Keratinocyte (primary cell): ENCODE measurements around the gene DUSP28. TPM values are rescaled to one million over a fixed set of nuclear protein-coding genes. Genes with fewer than 3 reads are reported as not detected.

Experiments used
- DNase-seq: peaks from one replicate; pipeline ENCODE4 v3.0.0-alpha.2; 2011; ENCODE audit warnings: low read depth, missing footprints, low spot score
- FAIRE-seq: peaks from 2 replicates; lab custom pipeline; 2011; peaks lifted over from hg19 to GRCh38; lab: Jason Lieb, UNC
- H2AFZ ChIP-seq: 2 replicates; pipeline ENCODE4 v1.6.0; 2012; ENCODE audit warnings: low read length, control low read depth, inconsistent platforms; ENCODE audit not compliant: control insufficient read depth
- H3K27ac ChIP-seq: 2 replicates; pipeline ENCODE4 v1.5.1; 2011; ENCODE audit warnings: low read length; ENCODE audit not compliant: control insufficient read depth, insufficient read depth
- H3K27me3 ChIP-seq: 3 replicates; pipeline ENCODE4 v1.6.0; 2011; ENCODE audit warnings: low read length; ENCODE audit not compliant: control insufficient read depth, insufficient read depth; ENCODE audit errors: extremely low read depth
- H3K36me3 ChIP-seq, 2 experiments: 2 replicates in 1 of 2; 3 replicates in 1 of 2; pipeline ENCODE4 v1.5.1; 2011; ENCODE audit warnings: low read length in 2 of 2, mild to moderate bottlenecking in 1 of 2; ENCODE audit not compliant: control insufficient read depth in 2 of 2, insufficient read depth in 2 of 2; ENCODE audit errors: extremely low read depth in 1 of 2
- H3K4me1 ChIP-seq: 3 replicates; pipeline ENCODE4 v1.5.1; 2011; ENCODE audit warnings: low read length; ENCODE audit not compliant: control insufficient read depth, insufficient read depth; ENCODE audit errors: extremely low read depth
- H3K4me2 ChIP-seq: 3 replicates; pipeline ENCODE4 v1.6.0; 2011; ENCODE audit warnings: low read depth, low read length; ENCODE audit not compliant: control insufficient read depth, insufficient read depth; ENCODE audit errors: extremely low read depth
- H3K4me3 ChIP-seq, 3 experiments: fragments of 200-600 bp in 1 of 3; sonication (generic) in 1 of 3; 2 replicates in 2 of 3; 3 replicates in 1 of 3; pipeline ENCODE4 v1.5.1; 2011 to 2016; ENCODE audit warnings: low read length in 3 of 3, mild to moderate bottlenecking in 3 of 3, control low read depth in 2 of 3, inconsistent platforms in 1 of 3, low read depth in 1 of 3, mixed read lengths in 1 of 3, mixed run types in 1 of 3, moderate library complexity in 1 of 3; ENCODE audit not compliant: control insufficient read depth in 2 of 3, insufficient read depth in 2 of 3; ENCODE audit errors: extremely low read depth in 1 of 3
- H3K79me2 ChIP-seq: 2 replicates; pipeline ENCODE4 v1.6.0; 2012; ENCODE audit warnings: low read length; ENCODE audit not compliant: control insufficient read depth, insufficient read depth
- H3K9ac ChIP-seq: 3 replicates; pipeline ENCODE4 v1.6.0; 2011; ENCODE audit warnings: low read length; ENCODE audit not compliant: control insufficient read depth, insufficient read depth; ENCODE audit errors: extremely low read depth
- H3K9me1 ChIP-seq: 3 replicates; pipeline ENCODE4 v1.6.0; 2011; ENCODE audit warnings: low read length; ENCODE audit not compliant: control insufficient read depth, insufficient read depth; ENCODE audit errors: extremely low read depth
- H3K9me3 ChIP-seq: 2 replicates; pipeline ENCODE4 v1.5.1; 2012; ENCODE audit warnings: low read depth, low read length; ENCODE audit not compliant: control insufficient read depth
- H4K20me1 ChIP-seq: 3 replicates; pipeline ENCODE4 v1.6.0; 2011; ENCODE audit warnings: low read length; ENCODE audit not compliant: control insufficient read depth, insufficient read depth; ENCODE audit errors: extremely low read depth
- CTCF ChIP-seq, 3 experiments: IDR thresholded peaks in 1 of 3; conservative IDR thresholded peaks in 1 of 3; optimal IDR thresholded peaks in 1 of 3; 2 replicates in 2 of 3; 3 replicates in 1 of 3; pipeline versions ENCODE3 to v1.5.1; 2011; ENCODE audit warnings: low read length in 3 of 3, mild to moderate bottlenecking in 3 of 3, moderate library complexity in 2 of 3, control low read depth in 1 of 3, inconsistent platforms in 1 of 3; ENCODE audit not compliant: insufficient read depth in 2 of 3; ENCODE audit errors: extremely low read depth in 1 of 3
- EZH2 ChIP-seq: IDR thresholded peaks from one replicate; pipeline ENCODE4 v1.6.1; 2012; ENCODE audit warnings: inconsistent platforms, mild to moderate bottlenecking, low read length, moderate library complexity
- dilution Hi-C: fragments of 300-500 bp; cut with MboI; formaldehyde crosslinking; loops from one replicate; pipeline ENCODE4 v1.7.0; 2020; ENCODE audit warnings: low sequenced_read_pairs; ENCODE audit not compliant: extremely low pct_ligation_motif_present
- polyA plus RNA-seq, 5 experiments: library from polyadenylated mRNA; depleted of rRNA in 3 of 5; stranded (reverse) in 3 of 5; stranded (forward) in 1 of 5; unstranded in 1 of 5; fragments of >200 nt; gene quantifications; 1 replicate in 1 of 5; 2 replicates in 3 of 5; 3 replicates in 1 of 5; pipeline versions ENCODE4 v1.2.1 to v1.2.3, GENCODE V29; 2011 to 2012; ENCODE audit warnings: missing spikeins in 2 of 5, low read depth in 1 of 5, low replicate concordance in 1 of 5

Gene DUSP28
- polyA plus RNA-seq, 1 donor (not counting 4 experiments of a cell fraction or from before 2014, with no cell fraction given): 4.4 TPM

- peaks cover 10% of the 10 kb centered on the region for H3K4me1 ChIP-seq
- H2AFZ ChIP-seq: no peak overlapping the region
- H3K4me2 ChIP-seq: no peak overlapping the region
- dilution Hi-C loops: no loop called here
- H3K4me3 ChIP-seq: no peak overlapping the region
- DNase-seq: no peak
- no peaks in the 10 kb centered on the region for H3K79me2 ChIP-seq
- H4K20me1 ChIP-seq: no peaks in the 10 kb centered on the region
- no peak for FAIRE-seq
- no peak overlapping the region for H3K9ac ChIP-seq
- TF ChIP-seq CTCF (optimal IDR thresholded peaks at IDR 0.05 in 1 of 3, IDR thresholded peaks at IDR 0.05 in 1 of 3, conservative IDR thresholded peaks at IDR 0.05 in 1 of 3; ENCODE audit: extremely low read depth in 1 of 3, insufficient read depth in 2 of 3, low read length in 3 of 3): no peak
- TF ChIP-seq EZH2: no peak
- H3K9me3 ChIP-seq: no peaks in the 10 kb centered on the region
- peaks cover 5 to 7% of the 10 kb centered on the region in 2 experiments for H3K36me3 ChIP-seq
- H3K27ac ChIP-seq: no peak overlapping the region
- no peaks in the 10 kb centered on the region for H3K9me1 ChIP-seq
- no peaks in the 10 kb centered on the region for H3K27me3 ChIP-seq
Observed at GRCh38 chr2:240553956-240554480, 6.1 kb upstream of the DUSP28 start.

- Histone ChIP-seq H3K9ac (no peak overlapping the region), H3K9me3 (no peaks in the 10 kb centered on the region), H4K20me1 (no peaks in the 10 kb centered on the region), H2AFZ (no peak overlapping the region), H3K36me3 (peaks cover 5 to 7% of the 10 kb centered on the region in 2 experiments), H3K79me2 (no peaks in the 10 kb centered on the region), H3K4me3 (no peak overlapping the region), H3K27ac (no peak overlapping the region), H3K4me2 (no peak overlapping the region), H3K9me1 (no peaks in the 10 kb centered on the region), H3K4me1 (peaks cover 19% of the 10 kb centered on the region), H3K27me3 (no peaks in the 10 kb centered on the region)
- DNase-seq (no peak), FAIRE-seq (no peak)
- dilution Hi-C loops: no loop called here
- TF ChIP-seq CTCF (optimal IDR thresholded peaks at IDR 0.05 in 1 of 3, IDR thresholded peaks at IDR 0.05 in 1 of 3, conservative IDR thresholded peaks at IDR 0.05 in 1 of 3; ENCODE audit: extremely low read depth in 1 of 3, insufficient read depth in 2 of 3, low read length in 3 of 3) (no peak), EZH2 (no peak)
Observed at GRCh38 chr2:240554767-240555493, 5.2 kb upstream of the DUSP28 start.
